ENCODE measurements around the gene APBB1IP.
"Not testable (repeated sequence)": the region's sequence is repeated elsewhere in the genome, so short reads cannot be mapped to it uniquely, and the experiment has no call there.

The APBB1IP gene

DNA sequence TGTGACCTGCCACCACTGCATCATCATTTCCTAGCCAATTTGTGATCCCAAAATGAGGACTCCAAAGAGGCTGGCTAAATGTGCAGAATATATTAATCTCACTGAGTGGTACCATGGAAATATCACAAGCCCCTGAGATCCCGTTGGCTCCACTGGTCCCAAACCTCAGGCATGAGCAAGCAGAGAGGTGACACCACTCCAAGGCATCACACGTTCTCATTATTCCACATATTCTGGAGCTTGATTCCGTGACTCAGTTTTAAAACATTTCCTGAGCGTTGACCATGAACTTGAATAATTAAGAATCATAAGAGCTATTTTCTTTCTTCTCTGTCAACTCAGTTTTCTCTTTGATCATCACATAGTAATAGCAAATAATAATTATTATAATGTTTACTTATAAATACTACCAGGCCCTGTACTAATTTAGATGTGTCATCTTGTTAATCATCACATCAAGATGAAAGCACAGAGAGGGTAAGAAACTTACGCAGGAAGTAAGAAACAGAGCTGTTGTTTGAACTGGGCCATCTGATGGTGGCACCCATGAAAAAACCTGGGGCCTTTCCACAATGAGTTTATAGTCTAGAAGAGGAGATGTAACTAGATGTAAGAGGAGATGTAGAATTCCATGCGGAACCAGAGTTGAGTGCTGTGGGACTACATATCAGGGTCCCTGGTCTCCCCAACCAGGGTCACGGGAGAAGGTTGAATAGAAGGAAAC lies 3.5 kb downstream of the APBB1IP start:
- DNase-seq (ENCODE audit: low spot score): no peak

DNA sequence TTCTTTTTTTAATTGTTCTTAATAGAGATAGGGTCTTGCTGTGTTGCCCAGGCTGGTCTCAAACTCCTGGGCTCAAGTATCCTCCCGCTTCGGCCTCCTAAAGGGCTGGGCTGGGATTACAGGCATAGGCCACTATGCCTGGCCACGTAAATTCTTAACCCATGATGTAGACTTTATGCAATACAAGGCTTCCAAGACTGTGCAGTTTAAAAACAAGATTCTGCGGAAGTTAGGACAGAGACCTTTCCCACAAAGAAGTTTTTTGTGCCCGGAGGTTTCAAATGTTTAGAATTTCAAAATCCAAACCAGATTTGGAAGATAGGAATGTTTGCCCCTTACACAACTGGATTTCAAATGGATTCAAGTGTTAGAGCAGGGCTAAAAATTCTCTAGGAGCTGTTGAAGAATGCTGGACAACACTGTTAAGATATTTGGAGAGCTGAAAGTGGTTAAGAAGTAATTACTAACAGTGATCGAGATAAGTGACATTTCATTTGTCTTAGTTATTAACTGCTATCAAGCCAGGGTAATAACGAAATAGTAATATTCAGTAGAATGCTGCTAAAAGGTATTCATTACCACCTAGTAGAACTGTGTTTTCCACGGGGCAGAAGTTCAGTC lies 7.4 kb downstream of the APBB1IP start:
- DNase-seq (ENCODE audit: low spot score): no peak

DNA sequence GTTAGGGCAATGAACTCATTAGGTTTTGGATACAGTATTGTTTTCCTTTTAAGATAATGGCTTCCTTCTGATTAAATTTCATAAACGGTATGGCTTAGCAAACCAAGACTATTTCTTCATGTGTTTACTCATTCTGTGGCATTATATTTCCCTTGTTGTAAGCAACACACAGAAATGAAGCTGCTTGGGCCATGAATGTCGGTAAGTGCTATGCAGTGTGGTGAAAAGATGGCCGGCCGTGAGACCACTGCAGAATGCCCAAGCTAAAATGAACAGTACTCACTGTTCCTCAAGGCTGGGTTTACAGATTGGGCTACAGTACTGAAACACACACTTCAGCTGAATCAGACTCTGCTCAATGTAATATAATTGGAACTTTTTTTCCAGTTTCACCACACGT lies 8.1 kb downstream of the APBB1IP start:
- DNase-seq (ENCODE audit: low spot score): no peak

DNA sequence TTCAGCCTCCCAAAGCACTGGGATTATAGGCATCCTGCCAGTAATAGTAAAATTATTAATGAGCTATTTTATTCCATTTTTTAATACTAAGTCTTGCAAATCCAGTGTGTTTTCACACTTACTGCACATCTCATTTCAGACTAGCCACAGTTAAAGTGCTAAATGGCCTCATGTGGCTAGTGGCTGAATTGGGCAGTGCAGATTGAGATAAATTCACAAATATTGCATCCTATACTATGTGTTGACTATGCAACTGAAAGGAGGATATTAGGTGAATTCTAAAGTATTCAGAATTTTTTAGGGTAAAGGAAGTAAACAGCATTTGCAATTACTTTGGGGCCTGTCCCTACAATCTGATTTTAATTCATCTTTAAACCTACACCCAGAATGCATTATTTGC lies 10.2 kb downstream of the APBB1IP start:
- DNase-seq (ENCODE audit: low spot score): no peak

DNA sequence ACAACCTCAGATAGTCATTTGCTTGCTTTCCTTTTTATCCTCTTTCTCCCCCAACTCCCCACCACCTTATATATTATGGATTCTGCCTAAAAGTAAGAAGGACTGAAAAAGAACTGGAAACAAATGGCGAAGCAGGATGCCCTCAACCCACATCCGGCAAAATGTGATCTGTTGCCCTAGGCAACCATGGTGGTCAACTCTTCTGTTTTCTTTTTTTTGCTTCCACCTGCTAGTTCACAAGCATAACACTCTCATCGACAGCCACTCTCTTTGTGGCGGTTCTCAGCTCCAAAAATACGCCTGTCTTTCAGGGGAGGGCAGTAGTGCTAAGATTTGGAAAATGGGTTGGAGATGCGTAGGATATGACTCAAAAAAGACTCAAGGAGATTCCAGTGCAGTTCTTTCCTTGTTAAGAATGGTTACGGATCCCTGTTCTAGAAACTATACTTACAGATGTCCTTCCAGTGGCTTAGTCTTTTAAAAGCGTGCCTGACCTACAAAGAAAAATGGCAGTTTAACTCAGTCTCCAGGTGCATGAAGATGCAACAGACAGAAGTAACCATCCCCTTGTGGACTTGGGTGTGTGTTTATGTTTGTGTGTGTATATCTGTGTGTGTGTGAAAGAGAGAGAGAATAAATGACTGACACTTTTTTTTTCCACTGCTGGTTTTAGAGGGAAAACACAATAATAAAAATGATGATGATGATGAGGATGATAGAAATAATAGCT lies 10.7 kb downstream of the APBB1IP start:
- no peak for DNase-seq (ENCODE audit: low spot score)

DNA sequence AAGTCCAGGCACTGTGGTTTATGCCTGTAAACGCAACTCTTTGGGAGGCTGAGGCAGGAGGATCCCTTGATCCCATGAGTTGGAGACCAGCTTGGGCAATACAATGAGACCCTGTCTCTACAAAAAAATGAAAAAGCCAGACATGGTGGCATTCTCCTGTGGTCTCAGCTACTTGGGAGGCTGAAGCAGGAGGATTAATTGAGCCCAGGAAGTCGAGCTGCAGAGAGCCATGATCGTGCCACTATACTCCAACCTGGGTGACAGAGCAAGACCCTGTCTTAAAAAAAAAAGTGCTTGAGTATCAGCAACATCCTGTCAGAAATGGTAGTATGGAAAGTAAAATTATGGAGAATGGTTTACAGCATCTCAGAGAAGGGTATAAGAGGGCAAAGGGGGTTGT lies 11.6 kb downstream of the APBB1IP start:
- no peak for DNase-seq (ENCODE audit: low spot score)

DNA sequence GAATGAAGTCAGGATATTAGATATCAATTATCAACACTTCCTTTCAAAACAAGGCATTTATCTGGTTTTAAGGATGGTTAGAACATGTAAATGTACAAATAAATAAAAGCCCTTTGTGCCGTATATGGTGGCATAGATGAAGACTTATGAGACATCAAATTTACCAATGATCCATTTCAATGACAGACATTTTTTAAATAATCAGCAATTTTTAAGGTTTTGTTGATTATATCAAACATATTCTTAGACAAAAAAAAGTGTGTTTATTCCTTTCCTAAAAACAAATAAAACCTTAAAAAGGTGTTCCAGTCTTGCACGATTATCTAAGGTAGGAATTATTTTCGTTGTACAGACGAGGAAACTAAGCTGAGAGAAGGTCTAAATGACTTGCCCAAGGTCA lies 13.8 kb downstream of the APBB1IP start:
- DNase-seq (ENCODE audit: low spot score): no peak

DNA sequence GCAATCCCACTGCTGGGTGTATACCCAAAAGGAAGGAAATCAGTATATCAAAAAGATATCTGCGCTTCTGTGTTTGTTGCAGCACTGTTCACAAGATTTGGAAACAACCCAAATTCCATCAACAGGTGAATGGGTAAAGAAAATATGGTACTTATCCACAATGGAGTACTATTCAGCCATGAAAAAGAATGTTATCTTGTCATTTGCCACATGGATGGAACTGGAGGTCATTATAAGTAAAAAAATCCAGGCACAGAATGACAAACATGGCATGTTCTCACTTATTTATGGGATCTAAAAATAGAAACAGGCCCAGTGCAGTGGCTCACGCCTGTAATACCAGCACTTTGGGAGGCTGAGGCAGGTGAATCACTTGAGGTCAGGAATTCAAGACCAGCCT lies 15.7 kb downstream of the APBB1IP start:
- no peak for DNase-seq (ENCODE audit: low spot score)

DNA sequence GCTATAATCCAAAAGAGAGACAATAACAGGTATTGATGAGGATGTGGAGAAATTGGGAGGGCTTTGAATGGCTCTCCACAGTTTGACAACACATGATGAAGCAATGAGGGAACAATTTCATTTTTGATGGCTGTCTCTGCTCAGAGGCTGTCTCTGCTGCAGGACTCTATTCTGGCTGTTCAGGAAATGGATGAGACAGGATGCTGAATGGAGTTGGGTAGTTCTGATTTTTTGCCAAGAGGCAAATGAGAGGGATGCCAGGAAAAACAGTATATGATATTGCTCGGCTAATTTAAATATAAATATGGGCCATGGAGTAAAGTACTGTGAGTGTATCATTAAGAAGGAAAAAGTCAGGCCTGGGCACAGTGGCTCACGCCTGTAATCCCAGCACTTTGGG lies 16.8 kb downstream of the APBB1IP start:
- no peak for DNase-seq (ENCODE audit: low spot score)

DNA sequence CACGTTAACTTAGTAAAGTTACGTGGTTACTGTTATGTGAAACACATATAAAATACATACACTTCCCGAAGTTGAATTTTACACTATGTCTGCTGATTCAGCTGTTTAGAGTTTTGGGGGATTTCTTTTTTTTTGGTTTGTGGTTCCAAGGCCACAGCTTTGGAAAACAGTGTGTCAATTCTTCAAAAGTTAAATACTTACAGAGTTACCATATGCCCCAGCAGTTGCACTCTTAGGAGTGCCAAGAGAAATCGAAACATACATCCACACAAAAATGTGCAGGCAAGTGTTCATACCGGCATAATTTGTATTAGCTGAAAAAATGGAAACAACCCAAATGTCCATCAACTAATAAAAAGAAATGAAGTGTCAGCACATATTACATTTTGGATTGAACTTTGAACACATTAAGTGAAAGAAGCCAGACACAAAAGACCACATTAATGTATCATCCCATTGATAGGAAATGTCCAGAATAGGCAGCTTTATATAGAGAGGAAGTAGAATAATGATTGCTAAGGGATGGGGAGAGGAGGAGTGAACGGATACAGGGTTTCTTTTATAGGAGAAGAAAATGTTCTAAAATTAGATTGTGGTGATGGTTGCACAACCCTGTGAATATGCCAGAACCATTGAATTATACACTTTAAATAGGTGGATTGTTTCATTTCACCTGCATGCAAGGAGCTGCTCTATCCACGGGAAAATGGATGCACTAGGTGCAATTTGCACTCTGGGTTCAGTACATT lies 17.6 kb downstream of the APBB1IP start:
- DNase-seq (ENCODE audit: low spot score): no peak

DNA sequence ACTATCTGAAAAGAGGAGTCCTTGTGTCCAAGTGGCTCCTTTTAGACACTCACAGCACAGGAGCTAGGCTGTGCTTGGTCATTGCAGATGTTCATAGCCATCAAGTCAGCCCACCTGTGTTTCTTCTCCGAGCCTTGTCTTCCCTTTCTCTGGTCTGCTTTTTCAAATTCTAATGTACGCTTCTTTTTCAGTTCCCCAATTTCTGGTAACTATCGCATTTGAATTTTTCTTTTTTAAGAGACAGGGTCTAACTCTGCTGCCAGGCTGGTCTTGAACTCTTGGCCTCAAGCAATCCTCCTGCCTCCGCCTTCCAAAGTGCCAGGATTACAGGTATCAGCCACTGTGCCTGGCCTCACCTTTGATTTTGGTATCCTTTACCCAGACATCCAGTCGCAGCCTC lies 18.9 kb downstream of the APBB1IP start:
- DNase-seq (ENCODE audit: low spot score): no peak

DNA sequence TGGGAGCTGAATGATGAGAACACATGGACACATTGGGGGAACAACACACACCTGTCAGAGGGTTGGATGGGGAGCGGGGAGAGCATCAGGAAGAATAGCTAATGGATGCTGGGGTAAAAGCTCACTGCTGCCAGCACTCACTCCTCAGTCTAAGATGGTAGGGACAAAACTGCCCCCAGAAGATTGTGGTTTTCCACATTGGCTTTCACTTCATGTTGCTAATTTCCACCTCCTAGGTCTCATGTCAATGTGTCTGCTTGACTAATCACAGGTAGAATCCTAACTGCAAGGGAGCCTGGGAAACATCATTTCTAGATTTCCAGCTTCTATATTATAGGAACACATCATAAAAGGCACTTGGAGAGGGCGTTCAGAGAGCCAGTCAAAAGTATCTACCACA lies 22.6 kb downstream of the APBB1IP start:
- no peak for DNase-seq (ENCODE audit: low spot score)

DNA sequence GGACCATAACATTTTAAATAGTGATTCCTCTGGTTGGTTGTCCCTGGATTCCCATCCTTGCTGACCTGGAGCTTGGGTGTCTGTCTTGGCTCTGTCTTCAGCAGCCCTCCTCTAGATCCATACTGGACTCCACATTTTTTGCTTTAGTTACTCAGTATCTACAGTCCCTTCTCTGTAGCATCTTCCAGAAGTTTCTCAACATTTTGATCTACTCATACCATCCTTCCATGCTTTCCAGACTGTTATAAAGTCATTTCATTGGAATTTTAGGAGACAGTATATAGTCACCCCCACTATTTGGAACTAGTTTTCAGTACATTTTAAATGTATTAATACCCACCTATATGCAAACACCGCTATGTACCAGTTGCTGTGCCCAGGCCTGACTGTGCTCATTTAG lies 25.8 kb downstream of the APBB1IP start:
- DNase-seq (ENCODE audit: low spot score): no peak

DNA sequence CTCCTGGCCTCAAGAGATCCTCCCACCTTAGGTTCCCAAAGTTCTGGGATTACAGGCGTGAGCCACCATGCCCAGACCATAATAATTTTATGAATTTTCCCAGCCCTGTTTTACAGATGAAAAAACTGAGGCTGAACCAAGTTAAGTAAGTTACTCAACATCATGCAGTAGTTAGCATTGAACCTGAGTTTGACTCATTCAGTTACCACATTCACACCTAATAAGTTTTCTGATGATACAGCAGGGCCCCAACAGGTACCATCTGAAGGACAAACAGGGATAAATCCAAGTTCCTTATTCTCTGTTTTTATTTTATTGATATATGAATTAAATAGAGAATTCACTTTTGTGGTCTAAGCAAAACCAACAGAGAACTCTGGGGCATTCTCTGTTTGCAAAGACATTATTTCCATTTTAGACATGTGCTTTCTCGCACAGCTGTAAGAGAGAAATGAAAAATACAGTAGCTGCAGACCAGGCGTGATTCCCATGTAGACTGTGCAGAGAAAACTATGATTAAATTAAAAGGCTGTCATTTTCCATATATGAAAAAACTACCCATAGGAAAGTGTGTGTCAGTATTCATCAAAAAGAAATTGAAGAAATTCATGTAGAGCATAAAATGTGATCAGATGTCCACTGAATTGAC lies 26.6 kb downstream of the APBB1IP start:
- no peak for DNase-seq (ENCODE audit: low spot score)

DNA sequence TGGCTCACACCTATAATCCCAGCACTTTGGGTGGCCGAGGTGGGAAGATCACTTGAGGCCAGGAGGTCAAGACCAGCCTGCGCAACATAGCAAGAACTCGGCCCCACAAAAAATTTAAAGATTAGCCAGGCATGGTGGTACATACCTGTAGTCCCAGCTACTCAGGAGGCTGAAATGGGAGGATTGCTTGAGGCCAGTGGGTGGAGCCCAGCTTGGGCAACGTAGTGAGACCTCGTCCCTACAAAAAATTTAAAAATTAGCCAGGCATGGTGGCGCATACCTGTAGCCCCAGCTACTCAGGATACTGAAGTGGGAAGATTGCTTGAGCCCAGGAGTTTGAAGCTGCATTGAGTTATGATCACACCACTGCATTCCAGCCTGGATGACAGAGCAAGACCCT lies 28.4 kb downstream of the APBB1IP start:
- DNase-seq (ENCODE audit: low spot score): not testable (repeated sequence)

DNA sequence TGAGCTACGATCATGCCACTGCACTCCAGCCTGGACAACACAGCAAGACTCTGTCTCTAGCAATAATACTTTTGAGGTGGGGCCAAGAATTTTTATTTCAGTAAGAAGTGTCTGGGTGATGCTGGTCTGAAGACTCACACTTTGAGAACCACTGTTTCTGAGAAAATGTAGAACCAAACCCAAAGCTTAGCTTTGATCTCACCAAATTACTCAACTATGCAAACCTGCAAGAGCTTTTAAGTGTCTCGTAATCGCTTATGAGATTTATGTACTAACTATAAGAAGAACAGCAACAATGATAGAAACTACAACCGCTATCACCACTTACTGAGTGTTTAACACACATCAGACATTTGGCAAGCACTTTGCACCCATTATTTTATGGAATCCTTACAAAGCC lies 29.5 kb downstream of the APBB1IP start:
- DNase-seq (ENCODE audit: low spot score): no peak

DNA sequence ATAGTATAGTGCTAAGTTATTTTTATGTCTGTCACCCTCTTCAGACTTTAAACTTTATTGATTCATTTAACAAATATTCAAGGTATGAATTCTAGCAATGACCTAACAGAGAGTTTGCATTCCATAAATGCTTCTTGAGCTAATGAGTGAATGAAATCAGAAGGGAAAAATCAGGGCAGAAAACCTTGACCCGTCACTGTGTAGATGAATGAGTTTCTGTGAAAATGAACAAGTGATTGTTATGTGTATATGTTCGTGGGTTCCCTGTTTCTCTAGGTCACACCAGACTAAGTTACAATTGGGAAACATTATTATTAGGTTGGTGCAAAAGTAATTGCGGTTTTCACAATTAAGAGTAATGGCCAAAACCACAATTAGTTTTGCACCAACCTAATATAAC lies 30.1 kb downstream of the APBB1IP start:
- no peak for DNase-seq (ENCODE audit: low spot score)

DNA sequence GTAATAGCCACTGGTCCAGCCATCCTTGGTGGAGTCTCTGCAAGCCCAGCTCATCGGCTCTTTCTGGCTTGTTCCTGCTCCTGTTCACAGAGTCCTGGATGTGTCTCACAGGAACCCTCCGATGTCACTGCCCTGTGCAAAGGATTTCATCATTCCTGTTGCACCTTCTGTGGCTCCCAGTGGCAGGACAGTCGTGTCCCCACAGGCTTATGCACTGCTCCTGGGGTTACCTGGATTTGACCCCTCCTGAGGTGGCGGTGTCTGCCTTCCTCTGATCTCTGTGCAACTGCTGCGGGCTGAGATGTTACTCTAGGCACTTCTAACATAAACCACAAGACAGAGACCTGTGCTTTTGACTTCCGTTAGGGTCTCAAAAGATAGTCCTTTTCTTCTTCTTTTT lies 30.6 kb downstream of the APBB1IP start:
- no peak for DNase-seq (ENCODE audit: low spot score)

DNA sequence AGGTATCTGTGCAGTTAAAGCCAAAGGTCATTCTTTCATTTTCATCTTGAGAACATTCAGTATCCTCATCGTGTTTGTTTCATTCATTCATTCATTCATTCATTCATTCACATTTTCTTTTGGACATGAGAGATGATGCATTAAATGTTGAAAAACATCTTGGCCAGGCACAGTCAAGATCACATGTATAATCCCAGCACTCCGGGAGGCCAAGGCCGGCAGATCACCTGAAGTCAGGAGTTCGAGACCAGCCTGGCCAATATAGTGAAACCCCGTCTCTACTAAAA lies 34.3 kb downstream of the APBB1IP start:
- DNase-seq (ENCODE audit: low spot score): no peak

DNA sequence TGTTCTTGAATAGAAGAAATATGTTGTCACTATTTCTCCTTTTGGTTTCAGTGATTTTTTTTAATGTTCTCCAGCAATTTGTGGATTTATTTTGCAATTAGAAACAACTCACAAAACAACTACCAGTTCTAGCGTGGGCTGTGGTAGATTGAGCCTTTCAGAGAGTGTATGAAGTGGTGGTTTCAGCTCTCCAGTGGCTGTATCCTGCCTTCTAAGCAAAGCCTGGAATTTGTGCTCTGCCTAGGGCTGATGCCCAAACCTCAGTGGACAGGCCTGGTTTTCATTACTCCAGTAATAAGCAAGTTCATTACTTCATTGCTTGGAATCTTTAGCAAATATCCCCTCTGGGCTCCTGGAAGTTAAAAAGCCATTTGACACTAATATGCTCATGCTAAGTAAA lies 35.9 kb downstream of the APBB1IP start:
- DNase-seq (ENCODE audit: low spot score): no peak

DNA sequence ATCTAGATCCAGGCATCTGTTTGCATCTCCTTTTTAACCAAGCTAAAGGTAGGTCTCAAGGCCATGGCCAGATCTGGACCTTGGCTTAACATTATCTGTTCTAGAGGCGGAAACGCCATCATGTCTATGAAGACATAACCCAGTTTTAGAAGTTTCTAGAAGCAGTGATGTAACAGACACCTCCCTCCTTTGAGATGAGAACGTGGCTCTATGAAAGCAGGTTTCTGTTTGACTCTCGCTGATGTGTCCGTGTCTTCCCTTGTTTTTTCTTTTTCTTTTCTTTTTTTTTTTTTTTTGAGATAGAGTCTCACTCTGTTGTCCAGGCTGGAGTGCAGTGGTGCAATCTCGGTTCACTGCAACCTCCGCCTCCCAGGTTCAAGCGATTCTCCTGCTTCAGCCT lies 36.7 kb downstream of the APBB1IP start:
- DNase-seq (ENCODE audit: low spot score): not testable (repeated sequence)

DNA sequence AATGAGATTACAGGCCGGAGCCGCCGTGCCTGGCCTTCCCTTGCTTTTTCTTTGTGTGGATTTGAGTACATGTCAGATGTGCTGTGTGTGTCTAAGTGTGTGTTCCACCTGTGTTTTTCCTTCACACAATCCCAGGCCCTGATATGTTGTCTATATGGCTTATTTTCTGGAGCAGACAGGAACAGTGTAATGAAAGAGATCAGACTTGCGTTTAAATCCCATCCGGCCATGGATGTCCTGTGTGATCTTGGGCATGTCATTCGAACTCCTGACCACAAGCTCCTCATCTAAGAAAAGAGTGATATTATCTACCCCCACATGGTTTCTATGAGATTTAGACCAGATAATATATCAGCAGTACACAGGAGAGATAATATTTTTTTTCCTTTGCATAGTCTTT lies 37.2 kb downstream of the APBB1IP start:
- DNase-seq (ENCODE audit: low spot score): no peak

DNA sequence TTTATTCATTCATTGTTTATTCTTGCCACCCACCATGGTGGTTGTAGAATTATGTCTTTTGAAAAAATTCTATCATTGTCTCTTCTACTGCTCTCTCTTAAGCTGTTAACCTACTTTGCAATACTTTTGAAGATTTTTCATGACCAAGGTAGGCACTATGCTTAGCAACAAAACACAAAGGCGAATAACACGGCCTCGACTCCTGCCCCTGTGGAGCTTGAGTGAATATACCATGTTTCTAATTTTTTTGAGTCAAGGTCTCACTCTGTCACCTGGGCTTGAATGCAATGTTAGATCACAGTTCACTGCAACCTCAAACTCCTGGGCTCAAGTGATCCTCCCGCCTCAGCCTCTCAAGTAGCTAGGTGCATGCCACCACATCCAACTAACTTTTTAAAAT lies 39.4 kb downstream of the APBB1IP start:
- DNase-seq (ENCODE audit: low spot score): no peak
